ENCODE data around the gene FBXO2.

The FBXO2 gene

GRCh38 chr1:11682287-11682771 lies 28.1 kb upstream of the FBXO2 start:
- DNase-seq (ENCODE audit: low read depth, low spot score): no peak

GRCh38 chr1:11681071-11681771 lies 27.0 kb upstream of the FBXO2 start, which contains the start of gene MAD2L2:
Gene MAD2L2, minus strand, starts transcription at chr1:11681148. Its CDS starts 547 bp downstream, at chr1:11680601.
- peak; percentile 36 for DNase-seq (ENCODE audit: low read depth, low spot score)

- no peak for DNase-seq (ENCODE audit: low read depth, low spot score)
These were observed 26.2 kb upstream of the FBXO2 start for GRCh38 chr1:11680270-11681070.

GRCh38 chr1:11678442-11678841 lies 24.2 kb upstream of the FBXO2 start:
- DNase-seq (ENCODE audit: low read depth, low spot score): no peak

GRCh38 chr1:11676386-11677103 lies 22.3 kb upstream of the FBXO2 start:
- DNase-seq (ENCODE audit: low read depth, low spot score): no peak

- no peak for DNase-seq (ENCODE audit: low read depth, low spot score)
These were observed 21.1 kb upstream of the FBXO2 start for GRCh38 chr1:11675325-11675724.

- no peak for DNase-seq (ENCODE audit: low read depth, low spot score)
These were observed 20.3 kb upstream of the FBXO2 start for GRCh38 chr1:11674488-11674887.

- no peak for DNase-seq (ENCODE audit: low read depth, low spot score)
These were observed 19.0 kb upstream of the FBXO2 start for GRCh38 chr1:11673089-11673769.

- no peak for DNase-seq (ENCODE audit: low read depth, low spot score)
These were observed 17.5 kb upstream of the FBXO2 start for GRCh38 chr1:11671544-11672286.

GRCh38 chr1:11671205-11671543 lies 16.9 kb upstream of the FBXO2 start:
- DNase-seq (ENCODE audit: low read depth, low spot score): no peak

- no peak for DNase-seq (ENCODE audit: low read depth, low spot score)
These were observed 16.5 kb upstream of the FBXO2 start for GRCh38 chr1:11670747-11671146.

GRCh38 chr1:11668516-11668915 lies 14.3 kb upstream of the FBXO2 start:
- DNase-seq (ENCODE audit: low read depth, low spot score): no peak

GRCh38 chr1:11664336-11665065 lies 10.3 kb upstream of the FBXO2 start:
- DNase-seq (ENCODE audit: low read depth, low spot score): no peak

GRCh38 chr1:11661103-11661502 lies 6.9 kb upstream of the FBXO2 start:
- DNase-seq (ENCODE audit: low read depth, low spot score): no peak

- no peak for DNase-seq (ENCODE audit: low read depth, low spot score)
These were observed 5.5 kb upstream of the FBXO2 start for GRCh38 chr1:11659748-11660147.

GRCh38 chr1:11658542-11658941 lies 4.3 kb upstream of the FBXO2 start:
- no peak for DNase-seq (ENCODE audit: low read depth, low spot score)

GRCh38 chr1:11657654-11658053 lies 3.4 kb upstream of the FBXO2 start:
- no peak for DNase-seq (ENCODE audit: low read depth, low spot score)

- no peak for DNase-seq (ENCODE audit: low read depth, low spot score)
These were observed 945 bp upstream of the FBXO2 start for GRCh38 chr1:11654939-11655808.

GRCh38 chr1:11653861-11654136 lies 430 bp downstream of the FBXO2 start:
- DNase-seq (ENCODE audit: low read depth, low spot score): no peak
